Endodermal cell (in vitro differentiated cells): ENCODE data around the gene MRGPRD. TPM values are rescaled to one million over a fixed set of nuclear protein-coding genes. Genes with fewer than 3 reads are reported as not detected.

Experiments
- DNase-seq: peaks from one replicate; pipeline ENCODE4 v3.0.0-alpha.2; 2017
- H3K27ac ChIP-seq: 2 replicates; pipeline ENCODE4 v1.5.1; 2013; ENCODE audit warnings: mild to moderate bottlenecking, low read depth, low read length, moderate library complexity
- H3K27me3 ChIP-seq: 2 replicates; pipeline ENCODE4 v1.6.1; 2013; ENCODE audit warnings: mild to moderate bottlenecking, low read length, moderate library complexity; ENCODE audit not compliant: insufficient read depth, control insufficient read depth, poor library complexity, severe bottlenecking
- H3K36me3 ChIP-seq: 2 replicates; pipeline ENCODE4 v1.7.0; 2013; ENCODE audit warnings: mild to moderate bottlenecking, low read length, moderate library complexity; ENCODE audit not compliant: control insufficient read depth, insufficient read depth
- H3K4me1 ChIP-seq: one replicate; pipeline ENCODE4 v1.7.0; 2013; ENCODE audit warnings: low read length; ENCODE audit not compliant: control insufficient read depth, insufficient read depth
- H3K4me3 ChIP-seq: 2 replicates; pipeline ENCODE4 v1.5.1; 2013; ENCODE audit warnings: mild to moderate bottlenecking, low read length, moderate library complexity
- H3K9ac ChIP-seq: 2 replicates; pipeline ENCODE4 v1.6.1; 2013; ENCODE audit warnings: mild to moderate bottlenecking, low read length, moderate library complexity; ENCODE audit not compliant: poor library complexity, severe bottlenecking; ENCODE audit errors: extremely low read depth
- H3K9me3 ChIP-seq: 2 replicates; pipeline ENCODE4 v1.6.1; 2013; ENCODE audit warnings: mild to moderate bottlenecking, low read length, moderate library complexity; ENCODE audit not compliant: control insufficient read depth
- H3K27ac Mint-ChIP-seq: 2 replicates; pipeline ENCODE4 v1.8.0; 2020; ENCODE audit warnings: mixed read lengths
- H3K27me3 Mint-ChIP-seq: 2 replicates; pipeline ENCODE4 v1.8.0; 2021; ENCODE audit warnings: mild to moderate bottlenecking, mixed read lengths; ENCODE audit not compliant: insufficient read depth
- H3K36me3 Mint-ChIP-seq: 2 replicates; pipeline ENCODE4 v1.8.0; 2020; ENCODE audit warnings: low read depth, mixed read lengths
- H3K4me1 Mint-ChIP-seq: 2 replicates; pipeline ENCODE4 v1.8.0; 2020; ENCODE audit warnings: mixed read lengths
- H3K4me3 Mint-ChIP-seq: 2 replicates; pipeline ENCODE4 v1.8.0; 2020; ENCODE audit warnings: mild to moderate bottlenecking, moderate library complexity, mixed read lengths
- H3K9me3 Mint-ChIP-seq: 2 replicates; pipeline ENCODE4 v1.8.0; 2020; ENCODE audit warnings: mild to moderate bottlenecking, mixed read lengths
- WGBS, 2 experiments: methylation state at CpG; one replicate each; pipeline versions ENCODE4 v1.1.5 to v1.1.7; 2013; ENCODE audit warnings: missing lambda C conversion rate in 2 of 2, mixed read lengths in 1 of 2; ENCODE audit not compliant: insufficient coverage in 1 of 2, insufficient read length in 1 of 2; 5-methylcytosine and 5-hydroxymethylcytosine counted together
- total RNA-seq, 2 donors: library from RNA; stranded (reverse); fragmentation: NEBNext Ultra II Directional in 1 of 2; extraction: Animal tissue kit (Norgen Biotek cat#: 25700) in 1 of 2; gene quantifications; 2 replicates in 1 of 2; 3 replicates in 1 of 2; pipeline ENCODE4 v1.2.1, GENCODE V29; 2021
- TF ChIP-seq, protein P1 (sequence below): fragments of 200-600 bp; sonication (generic); conservative IDR thresholded peaks from 2 replicates; pipeline ENCODE4 v1.5.0; 2021; ENCODE audit warnings: antibody characterized with exemption, mild to moderate bottlenecking

Gene MRGPRD
- total RNA-seq, 2 donors from 2014 or later: not detected

GRCh38 chr11:68958211-68958610, 22.6 kb downstream of the MRGPRD start:
- Mint-ChIP-seq H3K27me3 (peaks cover 2% of the 10 kb centered on the region), H3K36me3 (no peaks in the 10 kb centered on the region), H3K4me3 (no peak overlapping the region), H3K27ac (no peak overlapping the region), H3K4me1 (no peaks in the 10 kb centered on the region), H3K9me3 (no peaks in the 10 kb centered on the region)
- Histone ChIP-seq H3K36me3 (no peaks in the 10 kb centered on the region), H3K4me3 (no peak overlapping the region), H3K4me1 (no peaks in the 10 kb centered on the region), H3K9me3 (no peaks in the 10 kb centered on the region), H3K27me3 (no peaks in the 10 kb centered on the region), H3K9ac (no peak overlapping the region), H3K27ac (no peak overlapping the region)
- TF ChIP-seq, protein P1, sequence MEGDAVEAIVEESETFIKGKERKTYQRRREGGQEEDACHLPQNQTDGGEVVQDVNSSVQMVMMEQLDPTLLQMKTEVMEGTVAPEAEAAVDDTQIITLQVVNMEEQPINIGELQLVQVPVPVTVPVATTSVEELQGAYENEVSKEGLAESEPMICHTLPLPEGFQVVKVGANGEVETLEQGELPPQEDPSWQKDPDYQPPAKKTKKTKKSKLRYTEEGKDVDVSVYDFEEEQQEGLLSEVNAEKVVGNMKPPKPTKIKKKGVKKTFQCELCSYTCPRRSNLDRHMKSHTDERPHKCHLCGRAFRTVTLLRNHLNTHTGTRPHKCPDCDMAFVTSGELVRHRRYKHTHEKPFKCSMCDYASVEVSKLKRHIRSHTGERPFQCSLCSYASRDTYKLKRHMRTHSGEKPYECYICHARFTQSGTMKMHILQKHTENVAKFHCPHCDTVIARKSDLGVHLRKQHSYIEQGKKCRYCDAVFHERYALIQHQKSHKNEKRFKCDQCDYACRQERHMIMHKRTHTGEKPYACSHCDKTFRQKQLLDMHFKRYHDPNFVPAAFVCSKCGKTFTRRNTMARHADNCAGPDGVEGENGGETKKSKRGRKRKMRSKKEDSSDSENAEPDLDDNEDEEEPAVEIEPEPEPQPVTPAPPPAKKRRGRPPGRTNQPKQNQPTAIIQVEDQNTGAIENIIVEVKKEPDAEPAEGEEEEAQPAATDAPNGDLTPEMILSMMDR: no peak
- DNase-seq: no peak
- 93 to 100% methylated on average over 2 to 9 of the region's 9 CpGs for WGBS, 2 experiments

DNA sequence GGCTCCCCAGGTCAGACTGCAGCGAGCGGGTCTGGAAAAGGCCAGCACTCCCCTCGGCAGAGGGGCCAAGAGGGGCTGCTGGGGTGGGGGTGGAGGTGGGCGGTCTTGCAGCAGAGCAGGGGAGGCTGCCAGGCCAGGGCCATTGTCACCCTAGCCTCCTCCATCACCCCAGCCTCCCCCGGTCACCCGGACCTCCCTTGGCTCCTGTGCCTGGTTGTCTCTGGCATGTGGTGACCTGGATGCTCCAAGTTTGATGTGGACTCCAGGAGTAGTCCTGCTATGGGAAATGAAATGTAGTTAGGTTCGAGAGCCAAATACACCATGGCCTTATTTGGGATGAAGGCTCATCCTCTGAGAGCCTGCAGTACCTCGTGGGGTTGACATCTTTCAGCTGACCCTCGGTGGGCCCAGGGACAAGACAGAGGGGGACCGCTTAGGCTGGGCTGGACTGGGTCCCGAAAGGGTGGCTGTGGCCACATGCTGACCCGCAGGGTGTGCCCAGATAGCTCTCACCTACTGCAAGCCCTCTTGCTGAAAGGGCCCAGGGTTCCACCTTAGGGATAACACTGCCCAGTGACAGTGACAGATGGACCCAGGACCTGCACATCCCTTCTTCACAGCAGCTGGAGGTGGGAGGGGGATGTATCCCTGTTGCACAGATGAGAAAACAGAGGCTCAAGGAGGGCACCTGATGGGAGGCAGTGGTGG, 24.1 kb downstream of the MRGPRD start:
- no peaks in the 10 kb centered on the region for H3K36me3 Mint-ChIP-seq
- no peaks in the 10 kb centered on the region for H3K9me3 Mint-ChIP-seq
- Histone ChIP-seq H3K4me1 (no peaks in the 10 kb centered on the region), H3K4me3 (no peak overlapping the region), H3K9ac (no peak overlapping the region), H3K27ac (no peak overlapping the region), H3K27me3 (no peaks in the 10 kb centered on the region), H3K9me3 (no peaks in the 10 kb centered on the region), H3K36me3 (no peaks in the 10 kb centered on the region)
- H3K27me3 Mint-ChIP-seq: no peaks in the 10 kb centered on the region
- no peak overlapping the region for H3K4me3 Mint-ChIP-seq
- H3K4me1 Mint-ChIP-seq: no peaks in the 10 kb centered on the region
- no peak for DNase-seq
- TF ChIP-seq, protein P1: no peak
- WGBS, 2 experiments: 69 to 88% methylated on average over 4 to 12 of the region's 12 CpGs
- no peak overlapping the region for H3K27ac Mint-ChIP-seq

DNA sequence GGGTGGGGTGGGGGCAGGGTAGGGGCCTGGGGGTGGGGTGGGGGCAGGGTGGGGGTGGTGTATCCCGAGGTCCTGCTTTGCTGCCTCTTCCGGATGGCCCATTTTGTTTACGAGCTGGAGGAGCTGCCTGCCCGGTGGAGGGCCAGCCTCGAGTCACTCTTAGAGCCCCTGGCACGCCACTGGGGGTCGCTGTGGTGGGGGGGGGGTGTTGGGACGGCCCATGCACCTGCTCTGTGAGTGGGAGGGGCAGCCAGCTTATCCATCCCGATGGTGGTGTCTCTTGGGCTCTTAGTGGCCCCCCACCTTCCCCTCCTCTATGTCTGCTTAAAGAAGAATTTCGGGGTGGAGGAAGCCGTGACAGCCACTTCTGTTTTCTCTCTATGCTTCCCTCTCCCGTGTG, 24.6 kb downstream of the MRGPRD start:
- 55% methylated on average over 9 of the region's 12 CpGs; no CpG with 5 or more reads in 1 of the 2 experiments for WGBS, 2 experiments

More for the DNA sequence above, 24.6 kb downstream of the MRGPRD start:
- H3K27me3 ChIP-seq: no peaks in the 10 kb centered on the region
- Mint-ChIP-seq H3K4me3 (no peak overlapping the region), H3K36me3 (no peaks in the 10 kb centered on the region), H3K27me3 (no peaks in the 10 kb centered on the region), H3K9me3 (no peaks in the 10 kb centered on the region), H3K27ac (no peak overlapping the region), H3K4me1 (peaks cover under 1% of the 10 kb centered on the region)
- H3K27ac ChIP-seq: no peak overlapping the region
- no peak overlapping the region for H3K9ac ChIP-seq
- no peak overlapping the region for H3K4me3 ChIP-seq
- TF ChIP-seq, protein P1: peak; percentile 72
- peak; percentile 89 for DNase-seq
- no peaks in the 10 kb centered on the region for H3K9me3 ChIP-seq
- H3K36me3 ChIP-seq: no peaks in the 10 kb centered on the region
- H3K4me1 ChIP-seq: no peaks in the 10 kb centered on the region
